HEK293 (cell line): Measurements from ENCODE around the gene CLCF1.

Experiments used
- BCL11B ChIP-seq: fragments of 450-650 bp; formaldehyde crosslinking; IDR thresholded peaks from 2 replicates; pipeline ENCODE4 v1.5.1; 2016; ENCODE audit warnings: low read depth, missing biosample characterization, missing genetic modification characterization
- FEZF1 ChIP-seq: fragments of 450-650 bp; formaldehyde crosslinking; IDR thresholded peaks from 2 replicates; pipeline ENCODE4 v1.5.1; 2016; ENCODE audit warnings: missing biosample characterization, missing genetic modification characterization
- GFI1B ChIP-seq: fragments of 450-650 bp; formaldehyde crosslinking; IDR thresholded peaks from 2 replicates; pipeline ENCODE4 v1.5.1; 2016; ENCODE audit warnings: missing biosample characterization, missing genetic modification characterization
- HOXC10 ChIP-seq: sonication (generic); formaldehyde crosslinking; IDR thresholded peaks from 2 replicates; pipeline ENCODE4 v1.8.1; 2023; ENCODE audit warnings: mild to moderate bottlenecking, missing genetic modification reagents
- KLF9 ChIP-seq: fragments of 450-650 bp; formaldehyde crosslinking; IDR thresholded peaks from 2 replicates; pipeline ENCODE4 v1.5.1; 2016; ENCODE audit warnings: missing biosample characterization, missing genetic modification characterization, low read depth
- OVOL3 ChIP-seq: fragments of 450-650 bp; formaldehyde crosslinking; IDR thresholded peaks from 2 replicates; pipeline ENCODE4 v1.5.1; 2016; ENCODE audit warnings: missing biosample characterization, missing genetic modification characterization
- PRDM1 ChIP-seq: fragments of 450-650 bp; formaldehyde crosslinking; IDR thresholded peaks from 2 replicates; pipeline ENCODE4; 2016; ENCODE audit warnings: missing biosample characterization, missing genetic modification characterization
- SP2 ChIP-seq: fragments of 450-650 bp; formaldehyde crosslinking; IDR thresholded peaks from 2 replicates; pipeline ENCODE4 v1.5.1; 2016; ENCODE audit warnings: missing biosample characterization, missing genetic modification characterization
- SP7 ChIP-seq: fragments of 450-650 bp; formaldehyde crosslinking; IDR thresholded peaks from 2 replicates; pipeline ENCODE4 v1.5.1; 2016; ENCODE audit warnings: missing biosample characterization, missing genetic modification characterization
- ZBTB7A ChIP-seq: fragments of 450-650 bp; formaldehyde crosslinking; IDR thresholded peaks from 2 replicates; pipeline ENCODE4 v1.5.1; 2016; ENCODE audit warnings: low read depth, missing biosample characterization, missing genetic modification characterization
- ZFP41 ChIP-seq: fragments of 450-650 bp; formaldehyde crosslinking; IDR thresholded peaks from 2 replicates; pipeline ENCODE4 v1.5.1; 2016; ENCODE audit warnings: missing biosample characterization, missing genetic modification characterization, borderline replicate concordance
- ZNF10 ChIP-seq: fragments of 450-650 bp; formaldehyde crosslinking; IDR thresholded peaks from 2 replicates; pipeline ENCODE4 v1.5.1; 2017; ENCODE audit warnings: missing biosample characterization, missing genetic modification characterization
- ZNF146 ChIP-seq: fragments of 450-650 bp; formaldehyde crosslinking; IDR thresholded peaks from 2 replicates; pipeline ENCODE4 v1.5.1; 2016; ENCODE audit warnings: missing biosample characterization, missing genetic modification characterization
- ZNF169 ChIP-seq: fragments of 450-650 bp; formaldehyde crosslinking; IDR thresholded peaks from 2 replicates; pipeline ENCODE4 v1.5.1; 2016; ENCODE audit warnings: missing biosample characterization, missing genetic modification characterization
- ZNF184 ChIP-seq: fragments of 450-650 bp; IDR thresholded peaks from 2 replicates; pipeline ENCODE4 v1.5.1; 2018; ENCODE audit warnings: missing biosample characterization, mild to moderate bottlenecking, missing genetic modification characterization
- ZNF211 ChIP-seq: fragments of 450-650 bp; formaldehyde crosslinking; IDR thresholded peaks from 2 replicates; pipeline ENCODE4 v1.5.1; 2016; ENCODE audit warnings: low read depth, missing biosample characterization, missing genetic modification characterization
- ZNF221 ChIP-seq: fragments of 450-650 bp; formaldehyde crosslinking; IDR thresholded peaks from 2 replicates; pipeline ENCODE4 v1.5.1; 2017; ENCODE audit warnings: missing biosample characterization, missing genetic modification characterization, borderline replicate concordance
- ZNF302 ChIP-seq: fragments of 450-650 bp; formaldehyde crosslinking; IDR thresholded peaks from 2 replicates; pipeline ENCODE4 v1.5.1; 2016; ENCODE audit warnings: missing biosample characterization, missing genetic modification characterization, low read depth
- ZNF335 ChIP-seq: fragments of 450-650 bp; formaldehyde crosslinking; conservative IDR thresholded peaks from 2 replicates; pipeline ENCODE4 v1.5.1; 2016; ENCODE audit warnings: missing biosample characterization, missing genetic modification characterization
- ZNF391 ChIP-seq: fragments of 450-650 bp; formaldehyde crosslinking; IDR thresholded peaks from 2 replicates; pipeline ENCODE4 v1.5.1; 2016; ENCODE audit warnings: low read depth, missing biosample characterization, missing genetic modification characterization, borderline replicate concordance
- ZNF398 ChIP-seq: fragments of 450-650 bp; formaldehyde crosslinking; IDR thresholded peaks from 2 replicates; pipeline ENCODE4 v1.5.1; 2017; ENCODE audit warnings: missing biosample characterization, missing genetic modification characterization
- ZNF426 ChIP-seq: fragments of 450-650 bp; formaldehyde crosslinking; IDR thresholded peaks from 2 replicates; pipeline ENCODE4 v1.5.1; 2017; ENCODE audit warnings: missing biosample characterization, missing genetic modification characterization, mild to moderate bottlenecking, inconsistent platforms, moderate library complexity
- ZNF488 ChIP-seq: fragments of 450-650 bp; formaldehyde crosslinking; IDR thresholded peaks from 2 replicates; pipeline ENCODE4 v1.5.1; 2016; ENCODE audit warnings: missing biosample characterization, missing genetic modification characterization
- ZNF501 ChIP-seq: fragments of 450-650 bp; formaldehyde crosslinking; IDR thresholded peaks from 2 replicates; pipeline ENCODE4 v1.5.1; 2016; ENCODE audit warnings: missing biosample characterization, missing genetic modification characterization
- ZNF510 ChIP-seq: fragments of 450-650 bp; formaldehyde crosslinking; IDR thresholded peaks from 2 replicates; pipeline ENCODE4 v1.5.1; 2018; ENCODE audit warnings: mild to moderate bottlenecking, missing genetic modification characterization, missing biosample characterization; ENCODE audit not compliant: insufficient replicate concordance
- ZNF558 ChIP-seq: fragments of 450-650 bp; formaldehyde crosslinking; IDR thresholded peaks from 2 replicates; pipeline ENCODE4 v1.5.1; 2016; ENCODE audit warnings: missing biosample characterization, missing genetic modification characterization
- ZNF580 ChIP-seq: fragments of 450-650 bp; formaldehyde crosslinking; IDR thresholded peaks from 2 replicates; pipeline ENCODE4 v1.5.1; 2016; ENCODE audit warnings: missing biosample characterization, missing genetic modification characterization
- ZNF585B ChIP-seq: fragments of 450-650 bp; formaldehyde crosslinking; IDR thresholded peaks from 2 replicates; pipeline ENCODE4 v1.5.1; 2016; ENCODE audit warnings: missing biosample characterization, missing genetic modification characterization
- ZNF610 ChIP-seq: fragments of 450-650 bp; formaldehyde crosslinking; IDR thresholded peaks from 2 replicates; pipeline ENCODE4 v1.5.1; 2016; ENCODE audit warnings: missing biosample characterization, missing genetic modification characterization, borderline replicate concordance
- ZNF629 ChIP-seq: fragments of 450-650 bp; formaldehyde crosslinking; IDR thresholded peaks from 2 replicates; pipeline ENCODE4 v1.5.1; 2017; ENCODE audit warnings: missing biosample characterization, missing genetic modification characterization
- ZNF76 ChIP-seq: fragments of 450-650 bp; formaldehyde crosslinking; IDR thresholded peaks from 2 replicates; pipeline ENCODE4; 2016; ENCODE audit warnings: low read depth, missing biosample characterization, missing genetic modification characterization, borderline replicate concordance
- ZSCAN16 ChIP-seq: fragments of 450-650 bp; formaldehyde crosslinking; IDR thresholded peaks from 2 replicates; pipeline ENCODE4 v1.5.1; 2016; ENCODE audit warnings: missing biosample characterization, missing genetic modification characterization
- TF ChIP-seq, protein P1 (sequence below): fragments of 450-650 bp; formaldehyde crosslinking; IDR thresholded peaks from 2 replicates; pipeline ENCODE4 v1.5.1; 2016; ENCODE audit warnings: missing biosample characterization, missing genetic modification characterization

Gene CLCF1

GRCh38 chr11:67371189-67371910 is 2.0 kb downstream of the CLCF1 start (continued):
- TF ChIP-seq ZNF426 (tag by site-specific recombination) (no peak), ZNF629 (tag by site-specific recombination) (no peak), ZNF146 (tag by site-specific recombination) (no peak), SP7 (tag by site-specific recombination) (no peak), PRDM1 (no peak), ZBTB7A (tag by site-specific recombination) (0 out of 2 replicates have a peak, but pooled peaks have one; percentile 45), SP2 (tag by site-specific recombination) (no peak), ZNF398 (tag by site-specific recombination) (peak; percentile 75), ZNF391 (no peak), ZNF585B (no peak), ZNF580 (tag by site-specific recombination) (no peak), ZFP41 (tag by site-specific recombination) (no peak), GFI1B (tag by site-specific recombination) (no peak), BCL11B (tag by site-specific recombination) (no peak), ZNF488 (tag by site-specific recombination) (no peak), ZNF335 (tag by site-specific recombination) (no peak), ZNF302 (tag by site-specific recombination) (no peak), ZNF501 (tag by site-specific recombination) (no peak), ZNF184 (no peak), ZSCAN16 (no peak), OVOL3 (tag by site-specific recombination) (no peak), ZNF221 (no peak), FEZF1 (tag by site-specific recombination) (no peak), HOXC10 (no peak), ZNF76 (tag by site-specific recombination) (no peak), ZNF169 (tag by site-specific recombination) (no peak), ZNF10 (tag by site-specific recombination) (no peak), ZNF558 (tag by site-specific recombination) (no peak), KLF9 (tag by site-specific recombination) (no peak), ZNF211 (tag by site-specific recombination) (no peak), ZNF610 (no peak), ZNF510 (tag by site-specific recombination) (no peak)
- TF ChIP-seq, protein P1, sequence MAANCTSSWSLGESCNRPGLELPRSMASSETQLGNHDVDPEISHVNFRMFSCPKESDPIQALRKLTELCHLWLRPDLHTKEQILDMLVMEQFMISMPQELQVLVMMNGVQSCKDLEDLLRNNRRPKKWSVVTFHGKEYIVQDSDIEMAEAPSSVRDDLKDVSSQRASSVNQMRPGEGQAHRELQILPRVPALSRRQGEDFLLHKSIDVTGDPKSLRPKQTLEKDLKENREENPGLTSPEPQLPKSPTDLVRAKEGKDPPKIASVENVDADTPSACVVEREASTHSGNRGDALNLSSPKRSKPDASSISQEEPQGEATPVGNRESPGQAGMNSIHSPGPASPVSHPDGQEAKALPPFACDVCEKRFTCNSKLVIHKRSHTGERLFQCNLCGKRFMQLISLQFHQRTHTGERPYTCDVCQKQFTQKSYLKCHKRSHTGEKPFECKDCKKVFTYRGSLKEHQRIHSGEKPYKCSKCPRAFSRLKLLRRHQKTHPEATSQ (tag by site-specific recombination), result no peak
